Coronary artery (tissue), 2 donors: Measurements from ENCODE around the gene CCDC85C.

Source experiments
- DNase-seq: peaks from one replicate; pipeline ENCODE4 v3.0.0-alpha.2; 2017; ENCODE audit warnings: low spot score
- H3K27ac ChIP-seq, 2 donors: fragments of 200-600 bp; sonication (generic); one replicate each; pipeline ENCODE4 v1.5.1; 2016 to 2019
- H3K4me3 ChIP-seq: fragments of 200-600 bp; sonication (generic); 2 replicates; pipeline ENCODE4 v1.5.1; 2016; ENCODE audit warnings: mild to moderate bottlenecking, moderate library complexity
- CTCF ChIP-seq: fragments of 200-600 bp; sonication (generic); IDR thresholded peaks from one replicate; pipeline ENCODE4 v1.5.1; 2019; ENCODE audit warnings: antibody characterized with exemption

CCDC85C gene

GRCh38 chr14:99475660-99476059 is 128.3 kb downstream of the CCDC85C start:
- no peak for DNase-seq
- no peak for TF ChIP-seq CTCF
- Histone ChIP-seq H3K27ac (no peak overlapping the region), H3K4me3 (no peak overlapping the region)

GRCh38 chr14:99475179-99475578 is 128.8 kb downstream of the CCDC85C start:
- Histone ChIP-seq H3K27ac (no peak overlapping the region), H3K4me3 (no peak overlapping the region)
- no peak for DNase-seq
- no peak for TF ChIP-seq CTCF

- DNase-seq: no peak
- H3K27ac ChIP-seq: no peak overlapping the region
- no peak for TF ChIP-seq CTCF
- no peak overlapping the region for H3K4me3 ChIP-seq
Observed at GRCh38 chr14:99473458-99473857, 130.5 kb downstream of the CCDC85C start.

- DNase-seq: no peak
- no peak for TF ChIP-seq CTCF
- H3K4me3 ChIP-seq: no peak overlapping the region
- H3K27ac ChIP-seq: no peak overlapping the region
Observed at GRCh38 chr14:99472937-99473336, 131.1 kb downstream of the CCDC85C start.

GRCh38 chr14:99471731-99472130 is 132.3 kb downstream of the CCDC85C start:
- no peak for DNase-seq
- TF ChIP-seq CTCF: no peak
- Histone ChIP-seq H3K4me3 (no peak overlapping the region), H3K27ac (no peak overlapping the region)

GRCh38 chr14:99468836-99469592 is 135.0 kb downstream of the CCDC85C start:
- Histone ChIP-seq H3K4me3 (no peak overlapping the region), H3K27ac (no peak overlapping the region)
- no peak for DNase-seq
- no peak for TF ChIP-seq CTCF

GRCh38 chr14:99468081-99468480 is 135.9 kb downstream of the CCDC85C start:
- no peak overlapping the region for H3K4me3 ChIP-seq
- DNase-seq: no peak
- H3K27ac ChIP-seq: no peak overlapping the region
- no peak for TF ChIP-seq CTCF
